Keratinocyte (primary cell): ENCODE results near the gene SCRN1. TPM values are rescaled to one million over a fixed set of nuclear protein-coding genes. Genes with fewer than 3 reads are reported as not detected.

ENCODE experiments used
- DNase-seq: peaks from one replicate; pipeline ENCODE4 v3.0.0-alpha.2; 2011; ENCODE audit warnings: low read depth, missing footprints, low spot score
- FAIRE-seq: peaks from 2 replicates; lab custom pipeline; 2011; peaks lifted over from hg19 to GRCh38; lab: Jason Lieb, UNC
- H2AFZ ChIP-seq: 2 replicates; pipeline ENCODE4 v1.6.0; 2012; ENCODE audit warnings: low read length, control low read depth, inconsistent platforms; ENCODE audit not compliant: control insufficient read depth
- H3K27ac ChIP-seq: 2 replicates; pipeline ENCODE4 v1.5.1; 2011; ENCODE audit warnings: low read length; ENCODE audit not compliant: control insufficient read depth, insufficient read depth
- H3K27me3 ChIP-seq: 3 replicates; pipeline ENCODE4 v1.6.0; 2011; ENCODE audit warnings: low read length; ENCODE audit not compliant: control insufficient read depth, insufficient read depth; ENCODE audit errors: extremely low read depth
- H3K36me3 ChIP-seq, 2 experiments: 2 replicates in 1 of 2; 3 replicates in 1 of 2; pipeline ENCODE4 v1.5.1; 2011; ENCODE audit warnings: low read length in 2 of 2, mild to moderate bottlenecking in 1 of 2; ENCODE audit not compliant: control insufficient read depth in 2 of 2, insufficient read depth in 2 of 2; ENCODE audit errors: extremely low read depth in 1 of 2
- H3K4me1 ChIP-seq: 3 replicates; pipeline ENCODE4 v1.5.1; 2011; ENCODE audit warnings: low read length; ENCODE audit not compliant: control insufficient read depth, insufficient read depth; ENCODE audit errors: extremely low read depth
- H3K4me2 ChIP-seq: 3 replicates; pipeline ENCODE4 v1.6.0; 2011; ENCODE audit warnings: low read depth, low read length; ENCODE audit not compliant: control insufficient read depth, insufficient read depth; ENCODE audit errors: extremely low read depth
- H3K4me3 ChIP-seq, 3 experiments: fragments of 200-600 bp in 1 of 3; sonication (generic) in 1 of 3; 2 replicates in 2 of 3; 3 replicates in 1 of 3; pipeline ENCODE4 v1.5.1; 2011 to 2016; ENCODE audit warnings: low read length in 3 of 3, mild to moderate bottlenecking in 3 of 3, control low read depth in 2 of 3, inconsistent platforms in 1 of 3, low read depth in 1 of 3, mixed read lengths in 1 of 3, mixed run types in 1 of 3, moderate library complexity in 1 of 3; ENCODE audit not compliant: control insufficient read depth in 2 of 3, insufficient read depth in 2 of 3; ENCODE audit errors: extremely low read depth in 1 of 3
- H3K79me2 ChIP-seq: 2 replicates; pipeline ENCODE4 v1.6.0; 2012; ENCODE audit warnings: low read length; ENCODE audit not compliant: control insufficient read depth, insufficient read depth
- H3K9ac ChIP-seq: 3 replicates; pipeline ENCODE4 v1.6.0; 2011; ENCODE audit warnings: low read length; ENCODE audit not compliant: control insufficient read depth, insufficient read depth; ENCODE audit errors: extremely low read depth
- H3K9me1 ChIP-seq: 3 replicates; pipeline ENCODE4 v1.6.0; 2011; ENCODE audit warnings: low read length; ENCODE audit not compliant: control insufficient read depth, insufficient read depth; ENCODE audit errors: extremely low read depth
- H3K9me3 ChIP-seq: 2 replicates; pipeline ENCODE4 v1.5.1; 2012; ENCODE audit warnings: low read depth, low read length; ENCODE audit not compliant: control insufficient read depth
- H4K20me1 ChIP-seq: 3 replicates; pipeline ENCODE4 v1.6.0; 2011; ENCODE audit warnings: low read length; ENCODE audit not compliant: control insufficient read depth, insufficient read depth; ENCODE audit errors: extremely low read depth
- EZH2 ChIP-seq: IDR thresholded peaks from one replicate; pipeline ENCODE4 v1.6.1; 2012; ENCODE audit warnings: inconsistent platforms, mild to moderate bottlenecking, low read length, moderate library complexity
- dilution Hi-C: fragments of 300-500 bp; cut with MboI; formaldehyde crosslinking; loops from one replicate; pipeline ENCODE4 v1.7.0; 2020; ENCODE audit warnings: low sequenced_read_pairs; ENCODE audit not compliant: extremely low pct_ligation_motif_present
- polyA plus RNA-seq, 5 experiments: library from polyadenylated mRNA; depleted of rRNA in 3 of 5; stranded (reverse) in 3 of 5; stranded (forward) in 1 of 5; unstranded in 1 of 5; fragments of >200 nt; gene quantifications; 1 replicate in 1 of 5; 2 replicates in 3 of 5; 3 replicates in 1 of 5; pipeline versions ENCODE4 v1.2.1 to v1.2.3, GENCODE V29; 2011 to 2012; ENCODE audit warnings: missing spikeins in 2 of 5, low read depth in 1 of 5, low replicate concordance in 1 of 5
- TF ChIP-seq, protein P1 (sequence below), 3 experiments: IDR thresholded peaks in 1 of 3; conservative IDR thresholded peaks in 1 of 3; optimal IDR thresholded peaks in 1 of 3; 2 replicates in 2 of 3; 3 replicates in 1 of 3; pipeline versions ENCODE3 to v1.5.1; 2011; ENCODE audit warnings: low read length in 3 of 3, mild to moderate bottlenecking in 3 of 3, moderate library complexity in 2 of 3, control low read depth in 1 of 3, inconsistent platforms in 1 of 3; ENCODE audit not compliant: insufficient read depth in 2 of 3; ENCODE audit errors: extremely low read depth in 1 of 3

SCRN1 gene
- polyA plus RNA-seq, 1 donor (not counting 4 experiments of a cell fraction or from before 2014, with no cell fraction given): 52.3 TPM

DNA sequence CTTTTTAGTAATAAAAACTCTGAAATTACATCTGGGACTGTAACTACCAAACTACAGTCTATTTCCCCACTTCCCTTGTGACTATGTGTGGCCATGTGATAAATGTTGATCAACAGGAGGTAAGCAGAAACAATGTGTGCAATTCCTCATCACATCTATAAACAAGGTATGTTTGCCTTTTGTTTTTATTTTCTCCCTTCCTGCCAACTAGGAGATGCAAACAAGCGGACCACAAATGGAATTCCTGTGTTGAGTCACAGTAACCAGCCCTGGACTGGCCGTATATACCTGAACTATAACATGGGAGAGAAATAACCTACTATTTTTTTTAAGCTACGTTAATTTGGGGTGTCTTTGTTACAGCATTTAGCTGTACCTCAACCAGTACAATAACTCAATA, 52.5 kb downstream of the SCRN1 start:
- Histone ChIP-seq H3K9me1 (no peaks in the 10 kb centered on the region), H2AFZ (no peak overlapping the region), H3K4me3 (no peak overlapping the region), H3K36me3 (peaks cover 10 to 32% of the 10 kb centered on the region in 2 experiments), H4K20me1 (no peaks in the 10 kb centered on the region), H3K9me3 (no peaks in the 10 kb centered on the region), H3K27me3 (no peaks in the 10 kb centered on the region), H3K9ac (no peak overlapping the region), H3K4me2 (no peak overlapping the region), H3K27ac (no peak overlapping the region), H3K4me1 (no peaks in the 10 kb centered on the region), H3K79me2 (no peaks in the 10 kb centered on the region)
- DNase-seq (no peak), FAIRE-seq (no peak)
- no peak for TF ChIP-seq EZH2
- TF ChIP-seq, protein P1, sequence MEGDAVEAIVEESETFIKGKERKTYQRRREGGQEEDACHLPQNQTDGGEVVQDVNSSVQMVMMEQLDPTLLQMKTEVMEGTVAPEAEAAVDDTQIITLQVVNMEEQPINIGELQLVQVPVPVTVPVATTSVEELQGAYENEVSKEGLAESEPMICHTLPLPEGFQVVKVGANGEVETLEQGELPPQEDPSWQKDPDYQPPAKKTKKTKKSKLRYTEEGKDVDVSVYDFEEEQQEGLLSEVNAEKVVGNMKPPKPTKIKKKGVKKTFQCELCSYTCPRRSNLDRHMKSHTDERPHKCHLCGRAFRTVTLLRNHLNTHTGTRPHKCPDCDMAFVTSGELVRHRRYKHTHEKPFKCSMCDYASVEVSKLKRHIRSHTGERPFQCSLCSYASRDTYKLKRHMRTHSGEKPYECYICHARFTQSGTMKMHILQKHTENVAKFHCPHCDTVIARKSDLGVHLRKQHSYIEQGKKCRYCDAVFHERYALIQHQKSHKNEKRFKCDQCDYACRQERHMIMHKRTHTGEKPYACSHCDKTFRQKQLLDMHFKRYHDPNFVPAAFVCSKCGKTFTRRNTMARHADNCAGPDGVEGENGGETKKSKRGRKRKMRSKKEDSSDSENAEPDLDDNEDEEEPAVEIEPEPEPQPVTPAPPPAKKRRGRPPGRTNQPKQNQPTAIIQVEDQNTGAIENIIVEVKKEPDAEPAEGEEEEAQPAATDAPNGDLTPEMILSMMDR (optimal IDR thresholded peaks at IDR 0.05 in 1 of 3, IDR thresholded peaks at IDR 0.05 in 1 of 3, conservative IDR thresholded peaks at IDR 0.05 in 1 of 3; ENCODE audit: extremely low read depth in 1 of 3, insufficient read depth in 2 of 3, low read length in 3 of 3): no peak
- dilution Hi-C loops: no loop called here

GRCh38 chr7:29935111-29935510, 54.5 kb downstream of the SCRN1 start:
- Histone ChIP-seq H3K27ac (no peak overlapping the region), H3K36me3 (peaks cover 14 to 24% of the 10 kb centered on the region in 2 experiments), H3K9me1 (no peaks in the 10 kb centered on the region), H3K4me2 (no peak overlapping the region), H3K4me3 (no peak overlapping the region), H3K27me3 (no peaks in the 10 kb centered on the region), H3K79me2 (no peaks in the 10 kb centered on the region), H3K4me1 (no peaks in the 10 kb centered on the region), H4K20me1 (no peaks in the 10 kb centered on the region), H3K9ac (no peak overlapping the region), H2AFZ (no peak overlapping the region), H3K9me3 (no peaks in the 10 kb centered on the region)
- no peak for DNase-seq
- no peak for FAIRE-seq
- TF ChIP-seq EZH2: no peak
- TF ChIP-seq, protein P1 (optimal IDR thresholded peaks at IDR 0.05 in 1 of 3, IDR thresholded peaks at IDR 0.05 in 1 of 3, conservative IDR thresholded peaks at IDR 0.05 in 1 of 3; ENCODE audit: extremely low read depth in 1 of 3, insufficient read depth in 2 of 3, low read length in 3 of 3): no peak
- dilution Hi-C loops: no loop called here
